GM06990 (cell line): ENCODE data around the gene DMXL1.
"Not testable (repeated sequence)": the region's sequence is repeated elsewhere in the genome, so short reads cannot be mapped to it uniquely, and the experiment has no call there.

ENCODE experiments used
- DNase-seq: peaks from one replicate; pipeline ENCODE4 v3.0.0-alpha.2; 2011; ENCODE audit not compliant: insufficient read length; ENCODE audit errors: extremely low read depth
- H3K27me3 ChIP-seq: replicated peaks from 2 replicates; pipeline ENCODE4 v1.6.0; 2011; ENCODE audit warnings: low read length; ENCODE audit not compliant: control insufficient read depth, insufficient read depth
- H3K36me3 ChIP-seq: 2 replicates; pipeline ENCODE4 v1.5.1; 2011; ENCODE audit warnings: low read length; ENCODE audit not compliant: control insufficient read depth, insufficient read depth
- H3K4me3 ChIP-seq: replicated peaks from 2 replicates; pipeline ENCODE4 v1.5.1; 2011; ENCODE audit warnings: low read depth, mild to moderate bottlenecking, control low read depth, low read length
- TF ChIP-seq, protein P1 (sequence below): IDR thresholded peaks from 2 replicates; pipeline ENCODE4 v1.5.1; 2011; ENCODE audit warnings: low read length, control low read depth, mild to moderate bottlenecking, inconsistent platforms; ENCODE audit not compliant: insufficient read depth, poor library complexity, severe bottlenecking

Gene DMXL1

GRCh38 chr5:119071561-119071995 is 691 bp downstream of the DMXL1 start:
- TF ChIP-seq, protein P1, sequence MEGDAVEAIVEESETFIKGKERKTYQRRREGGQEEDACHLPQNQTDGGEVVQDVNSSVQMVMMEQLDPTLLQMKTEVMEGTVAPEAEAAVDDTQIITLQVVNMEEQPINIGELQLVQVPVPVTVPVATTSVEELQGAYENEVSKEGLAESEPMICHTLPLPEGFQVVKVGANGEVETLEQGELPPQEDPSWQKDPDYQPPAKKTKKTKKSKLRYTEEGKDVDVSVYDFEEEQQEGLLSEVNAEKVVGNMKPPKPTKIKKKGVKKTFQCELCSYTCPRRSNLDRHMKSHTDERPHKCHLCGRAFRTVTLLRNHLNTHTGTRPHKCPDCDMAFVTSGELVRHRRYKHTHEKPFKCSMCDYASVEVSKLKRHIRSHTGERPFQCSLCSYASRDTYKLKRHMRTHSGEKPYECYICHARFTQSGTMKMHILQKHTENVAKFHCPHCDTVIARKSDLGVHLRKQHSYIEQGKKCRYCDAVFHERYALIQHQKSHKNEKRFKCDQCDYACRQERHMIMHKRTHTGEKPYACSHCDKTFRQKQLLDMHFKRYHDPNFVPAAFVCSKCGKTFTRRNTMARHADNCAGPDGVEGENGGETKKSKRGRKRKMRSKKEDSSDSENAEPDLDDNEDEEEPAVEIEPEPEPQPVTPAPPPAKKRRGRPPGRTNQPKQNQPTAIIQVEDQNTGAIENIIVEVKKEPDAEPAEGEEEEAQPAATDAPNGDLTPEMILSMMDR = no peak
- H3K36me3 ChIP-seq = no peaks in the 10 kb centered on the region
- H3K27me3 ChIP-seq = no peaks in the 10 kb centered on the region
- H3K4me3 ChIP-seq = peak overlapping the region; percentile 74
- no peak for DNase-seq

DNA sequence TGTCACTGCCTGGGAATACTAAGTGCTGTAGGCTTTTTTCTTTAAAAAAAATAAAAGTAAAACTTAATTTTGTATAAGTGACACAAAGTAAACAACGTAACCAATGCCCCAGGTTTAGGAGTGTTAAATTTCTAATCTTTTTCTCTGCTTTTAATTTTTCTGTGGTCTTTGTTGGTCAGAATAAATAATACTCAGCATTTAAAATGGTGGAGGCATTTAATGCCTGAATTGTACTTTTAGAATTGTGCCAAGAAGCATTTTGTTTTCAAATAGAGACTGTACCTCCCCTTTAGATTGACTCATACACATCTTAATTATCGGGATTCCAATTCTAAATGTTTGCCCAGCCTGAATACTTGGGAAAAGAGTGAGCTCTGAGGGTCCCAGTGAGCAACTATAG is 1.6 kb downstream of the DMXL1 start:
- peak overlapping the region; percentile 74 for H3K4me3 ChIP-seq
- no peaks in the 10 kb centered on the region for H3K36me3 ChIP-seq
- TF ChIP-seq, protein P1 = no peak
- no peaks in the 10 kb centered on the region for H3K27me3 ChIP-seq
- no peak for DNase-seq

DNA sequence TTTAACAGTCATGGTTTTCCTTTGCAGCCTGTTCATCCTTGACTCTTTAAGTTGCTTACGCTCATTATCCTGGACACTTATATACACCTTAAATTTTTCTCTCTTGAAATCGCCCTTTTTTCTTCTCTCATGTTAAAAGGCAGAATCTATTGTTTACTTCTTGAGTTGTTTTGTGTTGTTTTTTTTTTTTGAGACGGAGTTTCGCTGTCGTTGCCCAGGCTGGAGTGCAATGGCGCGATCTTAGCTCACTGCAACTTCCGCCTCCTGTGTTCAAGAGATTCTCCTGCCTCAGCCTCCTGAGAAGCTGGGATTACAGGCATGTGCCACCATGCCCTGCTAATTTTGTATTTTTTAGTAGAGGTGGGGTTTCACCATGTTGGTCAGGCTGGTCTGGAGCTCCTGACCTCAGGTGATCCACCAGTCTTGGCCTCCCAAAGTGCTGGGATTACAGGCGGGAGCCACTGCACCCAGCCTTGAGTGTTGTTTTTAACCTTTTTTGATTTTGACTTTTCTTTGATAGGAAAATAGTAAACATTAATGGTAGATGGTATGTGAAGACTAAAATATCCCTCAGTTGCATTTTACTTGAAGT is 3.0 kb downstream of the DMXL1 start:
- H3K27me3 ChIP-seq, H3K36me3 ChIP-seq: not testable (repeated sequence)
- peak overlapping the region; percentile 74 for H3K4me3 ChIP-seq
- peak; percentile 28 for DNase-seq

DNA sequence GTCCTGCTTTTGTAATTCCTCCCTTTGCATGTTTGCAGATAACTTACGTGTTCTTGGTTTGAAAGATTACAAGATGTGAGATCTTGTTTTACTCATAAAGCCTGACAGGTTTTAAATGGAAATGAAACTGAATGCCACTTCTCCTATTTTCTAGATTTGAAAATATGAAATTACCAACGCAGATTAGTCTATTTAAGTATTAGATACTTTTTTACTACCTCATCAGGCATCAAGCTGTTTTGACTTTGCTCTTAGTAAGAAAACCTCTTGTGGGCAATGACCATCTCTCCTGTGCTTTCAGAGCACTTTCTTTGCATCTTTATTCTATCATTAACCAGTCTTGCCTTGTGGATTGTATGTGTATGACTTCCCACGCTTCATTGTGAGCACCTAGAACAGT is 3.5 kb downstream of the DMXL1 start:
- TF ChIP-seq, protein P1 = no peak
- H3K36me3 ChIP-seq = no peaks in the 10 kb centered on the region
- peak overlapping the region; percentile 74 for H3K4me3 ChIP-seq
- no peaks in the 10 kb centered on the region for H3K27me3 ChIP-seq
- DNase-seq = peak; percentile 51

GRCh38 chr5:119075269-119075668 is 4.4 kb downstream of the DMXL1 start:
- not testable (repeated sequence) for DNase-seq, H3K27me3 ChIP-seq, H3K4me3 ChIP-seq

GRCh38 chr5:119076080-119076479 is 5.2 kb downstream of the DMXL1 start:
- TF ChIP-seq, protein P1 = no peak
- Histone ChIP-seq H3K36me3 (no peaks in the 10 kb centered on the region), H3K27me3 (no peaks in the 10 kb centered on the region), H3K4me3 (no peak overlapping the region)
- no peak for DNase-seq

More at GRCh38 chr5:119075269-119075668, 4.4 kb downstream of the DMXL1 start:
- not testable (repeated sequence) for H3K36me3 ChIP-seq

- no peaks in the 10 kb centered on the region for H3K36me3 ChIP-seq
Measured at GRCh38 chr5:119077444-119077843, 6.6 kb downstream of the DMXL1 start.

More at GRCh38 chr5:119077444-119077843, 6.6 kb downstream of the DMXL1 start:
- H3K4me3 ChIP-seq = no peak overlapping the region
- TF ChIP-seq, protein P1 = no peak
- H3K27me3 ChIP-seq = no peaks in the 10 kb centered on the region
- DNase-seq = no peak
